ENCODE measurements around the gene PPP4R3B.
"Not testable (repeated sequence)": the region's sequence is repeated elsewhere in the genome, so short reads cannot be mapped to it uniquely, and the experiment has no call there.

Gene PPP4R3B

DNA sequence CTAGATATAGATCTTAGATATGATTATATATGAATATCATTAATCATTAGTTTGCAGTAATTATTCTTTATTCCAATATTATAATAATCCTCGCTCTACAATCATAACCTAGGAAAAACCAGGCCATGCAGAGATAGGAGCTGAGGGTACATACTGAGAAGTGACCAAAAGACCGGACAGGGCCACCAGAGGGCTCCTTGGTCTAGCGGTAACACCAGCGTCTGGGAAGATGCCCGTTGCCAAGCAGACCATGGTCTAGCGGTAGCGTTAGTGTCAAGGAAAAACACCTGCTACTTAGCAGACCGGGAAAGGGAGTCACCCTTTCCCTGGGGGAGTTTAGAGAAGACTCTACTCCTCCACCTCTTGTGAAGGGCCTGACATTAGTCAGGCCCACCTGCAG, 48.4 kb downstream of the PPP4R3B start:
- TF ChIP-seq, protein P1, sequence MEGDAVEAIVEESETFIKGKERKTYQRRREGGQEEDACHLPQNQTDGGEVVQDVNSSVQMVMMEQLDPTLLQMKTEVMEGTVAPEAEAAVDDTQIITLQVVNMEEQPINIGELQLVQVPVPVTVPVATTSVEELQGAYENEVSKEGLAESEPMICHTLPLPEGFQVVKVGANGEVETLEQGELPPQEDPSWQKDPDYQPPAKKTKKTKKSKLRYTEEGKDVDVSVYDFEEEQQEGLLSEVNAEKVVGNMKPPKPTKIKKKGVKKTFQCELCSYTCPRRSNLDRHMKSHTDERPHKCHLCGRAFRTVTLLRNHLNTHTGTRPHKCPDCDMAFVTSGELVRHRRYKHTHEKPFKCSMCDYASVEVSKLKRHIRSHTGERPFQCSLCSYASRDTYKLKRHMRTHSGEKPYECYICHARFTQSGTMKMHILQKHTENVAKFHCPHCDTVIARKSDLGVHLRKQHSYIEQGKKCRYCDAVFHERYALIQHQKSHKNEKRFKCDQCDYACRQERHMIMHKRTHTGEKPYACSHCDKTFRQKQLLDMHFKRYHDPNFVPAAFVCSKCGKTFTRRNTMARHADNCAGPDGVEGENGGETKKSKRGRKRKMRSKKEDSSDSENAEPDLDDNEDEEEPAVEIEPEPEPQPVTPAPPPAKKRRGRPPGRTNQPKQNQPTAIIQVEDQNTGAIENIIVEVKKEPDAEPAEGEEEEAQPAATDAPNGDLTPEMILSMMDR (IDR thresholded peaks at IDR 0.05; ENCODE audit: low read depth, low read length): 0 out of 2 replicates have a peak, but pooled peaks have one; percentile 13
- H3K27me3 ChIP-seq (ENCODE audit: insufficient read depth, low read depth, severe bottlenecking); DNase-seq; H3K4me3 ChIP-seq (ENCODE audit: low read depth, low read length); H3K9me3 ChIP-seq (ENCODE audit: severe bottlenecking); H3K27ac ChIP-seq: not testable (repeated sequence)
- H3K36me3 ChIP-seq: peaks cover 19% of the 10 kb centered on the region

DNA sequence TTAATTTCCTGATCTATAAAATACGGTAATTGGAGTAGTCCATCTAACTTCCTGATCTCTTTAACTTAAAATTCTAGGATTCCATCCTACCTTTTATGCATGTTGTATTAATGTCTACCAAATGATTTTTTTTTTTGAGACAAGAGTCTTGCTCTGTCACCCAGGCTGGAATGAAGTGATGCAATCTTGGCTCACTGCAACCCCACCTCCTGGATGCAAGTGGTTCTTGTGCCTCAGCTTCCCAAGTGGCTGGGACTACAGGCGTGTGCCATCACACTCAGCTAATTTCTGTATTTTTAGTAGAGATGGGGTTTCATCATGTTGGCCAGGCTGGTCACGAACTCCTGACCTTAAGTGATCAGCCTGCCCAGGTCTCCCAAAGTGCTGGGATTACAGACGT, 50.1 kb downstream of the PPP4R3B start:
- TF ChIP-seq, protein P1 (IDR thresholded peaks at IDR 0.05; ENCODE audit: low read depth, low read length): no peak
- H3K4me3 ChIP-seq (ENCODE audit: low read depth, low read length): no peak overlapping the region
- no peaks in the 10 kb centered on the region for H3K27me3 ChIP-seq (ENCODE audit: insufficient read depth, low read depth, severe bottlenecking)
- no peaks in the 10 kb centered on the region for H3K9me3 ChIP-seq (ENCODE audit: severe bottlenecking)
- H3K27ac ChIP-seq: no peak overlapping the region
- no peak for DNase-seq
- peaks cover 33% of the 10 kb centered on the region for H3K36me3 ChIP-seq

DNA sequence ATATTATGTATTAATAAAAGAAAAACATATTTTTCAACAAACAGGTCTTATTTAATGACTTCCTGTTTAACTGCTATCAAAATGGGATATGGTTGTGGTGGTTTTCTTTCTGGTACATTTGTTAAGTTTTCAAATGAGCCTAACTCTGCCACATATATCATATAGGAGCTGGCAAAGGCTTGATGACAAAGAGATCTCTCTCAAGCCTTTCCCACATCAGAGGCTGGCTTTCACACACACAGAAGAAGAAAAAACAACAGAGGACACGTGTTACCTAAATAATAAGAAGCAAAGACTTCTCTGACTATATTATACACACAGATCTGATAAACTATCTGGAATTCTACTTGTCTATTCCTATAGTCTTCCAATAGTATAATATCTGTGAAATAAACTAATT, 51.8 kb downstream of the PPP4R3B start:
- TF ChIP-seq, protein P1 (IDR thresholded peaks at IDR 0.05; ENCODE audit: low read depth, low read length): no peak
- Histone ChIP-seq H3K27ac (no peak overlapping the region), H3K9me3 (ENCODE audit: severe bottlenecking) (peaks cover 7% of the 10 kb centered on the region), H3K27me3 (ENCODE audit: insufficient read depth, low read depth, severe bottlenecking) (no peaks in the 10 kb centered on the region), H3K4me3 (ENCODE audit: low read depth, low read length) (no peak overlapping the region), H3K36me3 (peaks cover 48% of the 10 kb centered on the region)
- no peak for DNase-seq

DNA sequence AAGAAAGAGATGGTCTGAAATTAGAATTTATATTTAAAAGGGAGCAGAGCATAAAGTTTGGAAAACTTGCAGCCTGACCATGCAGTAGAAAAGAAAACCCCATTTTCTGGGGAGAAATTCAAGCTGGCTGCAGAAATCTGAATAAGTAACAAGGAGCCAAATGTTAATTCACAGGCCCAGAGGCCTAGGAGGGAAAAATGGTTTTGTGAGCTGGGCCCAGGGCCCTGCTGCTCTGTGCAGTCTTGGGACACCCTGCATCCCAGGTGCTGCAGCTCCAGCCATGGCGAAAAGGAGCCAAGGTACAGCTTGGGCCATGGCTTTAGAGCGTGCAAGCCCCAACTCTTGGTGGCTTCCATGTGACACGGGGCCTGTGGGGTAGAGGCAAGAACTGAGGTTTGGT, 56.6 kb downstream of the PPP4R3B start:
- Histone ChIP-seq H3K27me3 (ENCODE audit: insufficient read depth, low read depth, severe bottlenecking) (no peaks in the 10 kb centered on the region), H3K9me3 (ENCODE audit: severe bottlenecking) (peaks cover 7% of the 10 kb centered on the region), H3K27ac (no peak overlapping the region), H3K36me3 (peaks cover 84% of the 10 kb centered on the region), H3K4me3 (ENCODE audit: low read depth, low read length) (no peak overlapping the region)
- TF ChIP-seq, protein P1 (IDR thresholded peaks at IDR 0.05; ENCODE audit: low read depth, low read length): no peak
- no peak for DNase-seq

DNA sequence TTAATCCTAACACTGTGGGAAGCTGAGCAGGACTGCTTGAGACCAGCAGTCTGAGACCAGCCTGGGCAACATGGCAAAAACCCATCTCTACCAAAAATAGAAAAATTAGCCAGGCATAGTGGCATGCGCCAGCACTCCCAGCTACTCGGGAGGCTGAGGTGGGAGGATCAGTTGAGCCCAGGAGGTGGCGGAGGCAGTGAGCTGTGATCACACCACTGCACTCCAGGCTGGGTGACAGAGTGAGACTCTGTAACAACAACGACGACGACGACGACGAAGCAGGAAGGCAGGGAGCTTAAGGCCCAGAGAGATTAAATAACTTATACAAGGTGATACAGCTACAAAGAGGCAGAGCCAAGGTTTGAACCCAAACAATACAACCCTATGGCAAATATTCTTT, 60.6 kb downstream of the PPP4R3B start:
- H3K9me3 ChIP-seq (ENCODE audit: severe bottlenecking): peaks cover 7% of the 10 kb centered on the region
- peaks cover 78% of the 10 kb centered on the region for H3K36me3 ChIP-seq
- no peak overlapping the region for H3K4me3 ChIP-seq (ENCODE audit: low read depth, low read length)
- TF ChIP-seq, protein P1 (IDR thresholded peaks at IDR 0.05; ENCODE audit: low read depth, low read length): no peak
- no peaks in the 10 kb centered on the region for H3K27me3 ChIP-seq (ENCODE audit: insufficient read depth, low read depth, severe bottlenecking)
- no peak overlapping the region for H3K27ac ChIP-seq
- DNase-seq: no peak

DNA sequence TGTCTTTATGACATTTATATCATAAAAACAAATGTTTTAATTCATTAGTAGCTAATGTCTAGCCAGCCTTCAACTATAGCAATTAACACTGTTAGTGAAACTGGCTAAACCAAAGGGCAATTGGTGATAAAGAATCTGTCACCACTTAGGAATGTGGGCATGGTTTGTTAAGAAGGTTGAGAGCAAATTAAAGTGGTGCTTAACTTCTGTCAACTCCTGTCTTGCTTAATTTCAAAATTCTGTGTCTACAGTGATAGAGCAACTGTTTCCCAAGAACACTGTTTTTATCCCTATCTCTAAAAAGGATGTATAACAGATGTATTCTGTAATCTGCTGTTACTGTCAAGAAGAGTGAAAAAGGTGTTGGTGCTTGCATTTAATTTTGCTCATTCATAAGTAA, 61.4 kb downstream of the PPP4R3B start:
- Histone ChIP-seq H3K9me3 (ENCODE audit: severe bottlenecking) (peaks cover under 1% of the 10 kb centered on the region), H3K27ac (no peak overlapping the region), H3K4me3 (ENCODE audit: low read depth, low read length) (no peak overlapping the region), H3K36me3 (peaks cover 69% of the 10 kb centered on the region), H3K27me3 (ENCODE audit: insufficient read depth, low read depth, severe bottlenecking) (no peaks in the 10 kb centered on the region)
- TF ChIP-seq, protein P1 (IDR thresholded peaks at IDR 0.05; ENCODE audit: low read depth, low read length): no peak
- DNase-seq: no peak

All from WERI-Rb-1 (cell line).